ENCODE measurements around the gene CDHR4.

CDHR4 gene

DNA sequence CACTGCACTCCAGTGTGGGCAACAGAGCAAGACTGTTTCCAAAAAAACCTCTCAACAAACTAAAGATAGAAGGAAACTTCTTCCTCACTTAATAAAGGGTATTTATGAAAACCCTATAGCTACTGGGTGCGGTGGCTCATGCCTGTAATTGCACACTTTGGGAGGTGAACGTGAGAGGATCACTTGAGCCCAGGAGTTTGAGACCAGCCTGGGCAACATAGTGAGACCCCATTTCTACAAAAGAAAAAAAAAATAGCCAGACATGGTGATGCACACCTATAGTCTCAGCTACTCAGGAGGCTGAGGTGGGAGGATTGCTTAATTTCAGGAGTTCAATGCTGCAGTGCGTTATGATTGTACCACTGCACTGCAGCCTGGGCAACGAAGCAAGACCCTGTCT is 35.7 kb downstream of the CDHR4 start:
- Histone ChIP-seq H3K36me3 (replicated peaks; ENCODE audit: insufficient read depth, low read length) (no peaks in the 10 kb centered on the region; the same call in 1 of the 2 replicates), H3K9ac (ENCODE audit: low read length) (no peak overlapping the region), H3K4me2 (ENCODE audit: low read depth, low read length) (no peak overlapping the region), H3K4me1 (ENCODE audit: low read length) (no peaks in the 10 kb centered on the region), H3F3A (ENCODE audit: insufficient read depth, low read length) (no peaks in the 10 kb centered on the region), H3K9me3 (replicated peaks; ENCODE audit: insufficient read depth, low read length) (no peaks in the 10 kb centered on the region), H3K27ac (ENCODE audit: low read length) (no peak overlapping the region), H4K20me1 (ENCODE audit: insufficient read depth, low read length) (peaks cover 9% of the 10 kb centered on the region), H2AFZ (ENCODE audit: low read length) (no peak overlapping the region), H3K79me2 (ENCODE audit: low read length) (peaks cover 72% of the 10 kb centered on the region), H3K9me2 (replicated peaks; ENCODE audit: insufficient read depth, low read length) (no peaks in the 10 kb centered on the region), H3K4me3 (ENCODE audit: low read length) (no peak overlapping the region), H3K27me3 (replicated peaks; ENCODE audit: insufficient read depth, low read length) (no peaks in the 10 kb centered on the region)
- TF ChIP-seq EZH2phosphoT487 (IDR thresholded peaks at IDR 0.05; ENCODE audit: low read length) (no peak), EZH2 (optimal IDR thresholded peaks at IDR 0.05; ENCODE audit: low read depth, low read length) (no peak)
- TF ChIP-seq, protein P1, sequence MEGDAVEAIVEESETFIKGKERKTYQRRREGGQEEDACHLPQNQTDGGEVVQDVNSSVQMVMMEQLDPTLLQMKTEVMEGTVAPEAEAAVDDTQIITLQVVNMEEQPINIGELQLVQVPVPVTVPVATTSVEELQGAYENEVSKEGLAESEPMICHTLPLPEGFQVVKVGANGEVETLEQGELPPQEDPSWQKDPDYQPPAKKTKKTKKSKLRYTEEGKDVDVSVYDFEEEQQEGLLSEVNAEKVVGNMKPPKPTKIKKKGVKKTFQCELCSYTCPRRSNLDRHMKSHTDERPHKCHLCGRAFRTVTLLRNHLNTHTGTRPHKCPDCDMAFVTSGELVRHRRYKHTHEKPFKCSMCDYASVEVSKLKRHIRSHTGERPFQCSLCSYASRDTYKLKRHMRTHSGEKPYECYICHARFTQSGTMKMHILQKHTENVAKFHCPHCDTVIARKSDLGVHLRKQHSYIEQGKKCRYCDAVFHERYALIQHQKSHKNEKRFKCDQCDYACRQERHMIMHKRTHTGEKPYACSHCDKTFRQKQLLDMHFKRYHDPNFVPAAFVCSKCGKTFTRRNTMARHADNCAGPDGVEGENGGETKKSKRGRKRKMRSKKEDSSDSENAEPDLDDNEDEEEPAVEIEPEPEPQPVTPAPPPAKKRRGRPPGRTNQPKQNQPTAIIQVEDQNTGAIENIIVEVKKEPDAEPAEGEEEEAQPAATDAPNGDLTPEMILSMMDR (IDR thresholded peaks at IDR 0.05; ENCODE audit: low read length) = no peak
- no peak for DNase-seq

DNA sequence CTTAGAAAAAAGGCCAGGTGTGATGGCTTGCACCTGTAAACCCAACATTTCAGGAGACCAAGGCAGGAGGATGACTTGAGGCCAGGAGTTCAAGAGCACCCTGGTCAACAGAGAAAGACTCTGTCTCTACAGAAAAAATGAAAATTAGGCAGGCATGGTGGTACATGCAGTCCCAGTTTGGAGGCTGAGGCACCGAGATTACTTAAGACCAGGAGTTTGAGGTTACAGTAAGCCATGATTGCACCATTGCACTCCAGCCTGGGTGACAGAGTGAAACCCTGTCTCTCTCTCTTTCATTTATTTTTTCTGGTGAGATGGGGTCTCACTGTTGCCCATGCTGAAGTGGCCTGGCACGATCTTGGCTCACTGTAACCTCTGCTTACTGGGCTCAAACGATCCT is 38.0 kb downstream of the CDHR4 start:
- H3K4me3 ChIP-seq (ENCODE audit: low read length) = no peak overlapping the region
- H3K4me1 ChIP-seq (ENCODE audit: low read length) = no peaks in the 10 kb centered on the region
- TF ChIP-seq, protein P1 (IDR thresholded peaks at IDR 0.05; ENCODE audit: low read length) = no peak
- TF ChIP-seq EZH2 (optimal IDR thresholded peaks at IDR 0.05; ENCODE audit: low read depth, low read length) = no peak
- no peak for TF ChIP-seq EZH2phosphoT487 (IDR thresholded peaks at IDR 0.05; ENCODE audit: low read length)
- H3K4me2 ChIP-seq (ENCODE audit: low read depth, low read length) = no peak overlapping the region
- no peak for DNase-seq
- peaks cover 72% of the 10 kb centered on the region for H3K79me2 ChIP-seq (ENCODE audit: low read length)
- H3K27me3 ChIP-seq (replicated peaks; ENCODE audit: insufficient read depth, low read length) = no peaks in the 10 kb centered on the region
- no peaks in the 10 kb centered on the region for H3K9me2 ChIP-seq (replicated peaks; ENCODE audit: insufficient read depth, low read length)
- peaks cover 9% of the 10 kb centered on the region; the same call in 1 of the 2 replicates for H4K20me1 ChIP-seq (ENCODE audit: insufficient read depth, low read length)
- no peaks in the 10 kb centered on the region; the same call in 1 of the 2 replicates for H3K36me3 ChIP-seq (replicated peaks; ENCODE audit: insufficient read depth, low read length)
- H3K27ac ChIP-seq (ENCODE audit: low read length) = no peak overlapping the region
- no peaks in the 10 kb centered on the region for H3K9me3 ChIP-seq (replicated peaks; ENCODE audit: insufficient read depth, low read length)
- H3K9ac ChIP-seq (ENCODE audit: low read length) = no peak overlapping the region
- no peaks in the 10 kb centered on the region for H3F3A ChIP-seq (ENCODE audit: insufficient read depth, low read length)
- no peak overlapping the region for H2AFZ ChIP-seq (ENCODE audit: low read length)

GRCh38 chr3:49759226-49759625 is 40.4 kb downstream of the CDHR4 start:
- no peaks in the 10 kb centered on the region for H3K4me1 ChIP-seq (ENCODE audit: low read length)

More at GRCh38 chr3:49759226-49759625, 40.4 kb downstream of the CDHR4 start:
- Histone ChIP-seq H3F3A (ENCODE audit: insufficient read depth, low read length) (no peaks in the 10 kb centered on the region), H3K27me3 (replicated peaks; ENCODE audit: insufficient read depth, low read length) (no peaks in the 10 kb centered on the region), H2AFZ (ENCODE audit: low read length) (no peak overlapping the region), H3K79me2 (ENCODE audit: low read length) (peaks cover 80% of the 10 kb centered on the region), H3K9me3 (replicated peaks; ENCODE audit: insufficient read depth, low read length) (no peaks in the 10 kb centered on the region), H3K4me3 (ENCODE audit: low read length) (no peak overlapping the region), H3K36me3 (replicated peaks; ENCODE audit: insufficient read depth, low read length) (no peaks in the 10 kb centered on the region; the same call in 1 of the 2 replicates), H3K4me2 (ENCODE audit: low read depth, low read length) (no peak overlapping the region), H3K9me2 (replicated peaks; ENCODE audit: insufficient read depth, low read length) (no peaks in the 10 kb centered on the region), H4K20me1 (ENCODE audit: insufficient read depth, low read length) (peaks cover 16% of the 10 kb centered on the region; the same call in 1 of the 2 replicates), H3K9ac (ENCODE audit: low read length) (no peak overlapping the region), H3K27ac (ENCODE audit: low read length) (no peak overlapping the region)
- DNase-seq = no peak
- TF ChIP-seq EZH2phosphoT487 (IDR thresholded peaks at IDR 0.05; ENCODE audit: low read length) = no peak
- no peak for TF ChIP-seq EZH2 (optimal IDR thresholded peaks at IDR 0.05; ENCODE audit: low read depth, low read length)
- TF ChIP-seq, protein P1 (IDR thresholded peaks at IDR 0.05; ENCODE audit: low read length) = no peak

Data from MM.1S (cell line).